ENCODE data around the gene GRK7.
"Not testable (repeated sequence)": the region's sequence is repeated elsewhere in the genome, so short reads cannot be mapped to it uniquely, and the experiment has no call there.

The GRK7 gene

GRCh38 chr3:141796889-141797781, 33.9 kb downstream of the GRK7 start:
- no peak for DNase-seq

GRCh38 chr3:141797819-141798447, 34.7 kb downstream of the GRK7 start:
- DNase-seq: peak; percentile 32

GRCh38 chr3:141798448-141798845, 35.2 kb downstream of the GRK7 start:
- no peak for DNase-seq

GRCh38 chr3:141802316-141803077, 39.3 kb downstream of the GRK7 start:
- DNase-seq: peak; percentile 58

- DNase-seq: not testable (repeated sequence)
Measured at GRCh38 chr3:141803538-141803937, 40.3 kb downstream of the GRK7 start.

- no peak for DNase-seq
Measured at GRCh38 chr3:141804447-141804777, 41.2 kb downstream of the GRK7 start.

GRCh38 chr3:141804778-141805639, 41.8 kb downstream of the GRK7 start:
- no peak for DNase-seq

- DNase-seq: no peak
Measured at GRCh38 chr3:141807277-141808033, 44.2 kb downstream of the GRK7 start.

GRCh38 chr3:141808586-141808985, 45.4 kb downstream of the GRK7 start:
- no peak for DNase-seq

- no peak for DNase-seq
Measured at GRCh38 chr3:141810161-141810560, 47.0 kb downstream of the GRK7 start.

GRCh38 chr3:141811348-141811747, 48.1 kb downstream of the GRK7 start:
- peak; percentile 67 for DNase-seq

- DNase-seq: no peak
Measured at GRCh38 chr3:141812084-141812483, 48.9 kb downstream of the GRK7 start.

- no peak for DNase-seq
Measured at GRCh38 chr3:141812586-141812985, 49.4 kb downstream of the GRK7 start.

Measured in NCI-H82 (cell line).